HepG2 (cell line): ENCODE data around the gene ADAMTS2. TPM values are rescaled to one million over a fixed set of nuclear protein-coding genes. Genes with fewer than 3 reads are reported as not detected.
A peak's percentile ranks its signal among the peaks of the same experiment; 100 is the strongest.

Experiments used
- BORCS8-MEF2B ChIP-seq: sonication (generic); formaldehyde crosslinking; IDR thresholded peaks from 2 replicates; pipeline ENCODE4 v1.8.0; 2022; ENCODE audit warnings: mild to moderate bottlenecking, missing genetic modification reagents
- BRCA1 ChIP-seq: sonication (generic); formaldehyde crosslinking; IDR thresholded peaks from 2 replicates; pipeline ENCODE4 v1.4.0; 2020; ENCODE audit warnings: missing genetic modification reagents
- FOXO1 ChIP-seq: sonication (generic); formaldehyde crosslinking; IDR thresholded peaks from 2 replicates; pipeline ENCODE4 v1.4.0; 2020; ENCODE audit warnings: missing genetic modification reagents
- HNRNPL ChIP-seq: fragments of 200-400 bp; formaldehyde crosslinking; IDR thresholded peaks from 2 replicates; pipeline ENCODE4 v1.6.1; 2017; ENCODE audit warnings: mild to moderate bottlenecking, low read depth, low read length
- JARID2 ChIP-seq: sonication (generic); formaldehyde crosslinking; IDR thresholded peaks from 2 replicates; pipeline ENCODE4 v1.8.1; 2023; ENCODE audit warnings: missing genetic modification reagents, inconsistent platforms; ENCODE audit not compliant: insufficient replicate concordance
- KAT8 ChIP-seq: IDR thresholded peaks from 2 replicates; pipeline ENCODE4 v1.6.1; 2016; ENCODE audit warnings: missing genetic modification reagents, missing compliant biosample characterization
- KDM2A ChIP-seq: sonication (generic); formaldehyde crosslinking; IDR thresholded peaks from 2 replicates; pipeline ENCODE4 v1.4.0; 2020; ENCODE audit warnings: low read depth, missing genetic modification reagents, borderline replicate concordance
- NFKBIZ ChIP-seq: IDR thresholded peaks from 2 replicates; pipeline ENCODE4 v1.6.1; 2018; ENCODE audit warnings: missing genetic modification reagents, missing compliant biosample characterization
- NFYB ChIP-seq: sonication (generic); formaldehyde crosslinking; IDR thresholded peaks from 2 replicates; pipeline ENCODE4 v1.4.0; 2020; ENCODE audit warnings: missing genetic modification reagents
- NR2F2 ChIP-seq: IDR thresholded peaks from 2 replicates; pipeline ENCODE4 v1.6.1; 2012; ENCODE audit warnings: low read depth, inconsistent platforms, borderline replicate concordance
- ZEB1 ChIP-seq: IDR thresholded peaks from 2 replicates; pipeline ENCODE4 v1.6.1; 2012; ENCODE audit warnings: mild to moderate bottlenecking, low read depth, inconsistent platforms; ENCODE audit not compliant: insufficient replicate concordance
- ZNF331 ChIP-seq: sonication (generic); formaldehyde crosslinking; IDR thresholded peaks from 2 replicates; pipeline ENCODE4 v1.4.0; 2020; ENCODE audit warnings: missing genetic modification reagents
- polyA plus RNA-seq, 8 experiments: library from polyadenylated mRNA; depleted of rRNA in 3 of 8; stranded (reverse) in 7 of 8; unstranded in 1 of 8; fragments of >200 nt; fragmentation: Illumina TruSeq in 4 of 8; extraction: Trizol in 4 of 8; gene quantifications; 2 replicates each; pipeline versions ENCODE4 v1.2.1 to v1.2.3, GENCODE V29; 2011 to 2016; ENCODE audit warnings: low read depth in 4 of 8, missing spikeins in 1 of 8, mixed read lengths in 1 of 8; ENCODE audit not compliant: insufficient read depth in 1 of 8
- total RNA-seq, 5 experiments: library from RNA; depleted of rRNA; stranded (reverse); fragments of >200 nt; fragmentation: Illumina TruSeq; extraction: Trizol; gene quantifications; 2 replicates each; pipeline ENCODE4 v1.2.3, GENCODE V29; 2016; ENCODE audit warnings: low read depth in 1 of 5
- TF ChIP-seq, protein P1 (sequence below): sonication (generic); formaldehyde crosslinking; IDR thresholded peaks from 2 replicates; pipeline ENCODE4 v1.4.0; 2020; ENCODE audit warnings: mild to moderate bottlenecking, missing genetic modification reagents
- TF ChIP-seq, protein P2 (sequence below): sonication (generic); formaldehyde crosslinking; IDR thresholded peaks from 2 replicates; pipeline ENCODE4 v1.4.0; 2020; ENCODE audit warnings: missing genetic modification reagents
- TF ChIP-seq, protein P3 (sequence below): sonication (generic); formaldehyde crosslinking; IDR thresholded peaks from 2 replicates; pipeline ENCODE4 v1.5.0; 2020; ENCODE audit warnings: mild to moderate bottlenecking, missing genetic modification reagents, moderate library complexity
- TF ChIP-seq, protein P4 (sequence below): IDR thresholded peaks from 2 replicates; pipeline ENCODE4 v1.6.1; 2016; ENCODE audit warnings: missing compliant biosample characterization, missing genetic modification reagents, borderline replicate concordance

ADAMTS2 gene
- total and polyA plus RNA-seq, 2 of the 13 experiments (the other 11 are each of a cell fraction or from before 2014, with no cell fraction given), result 0.24 to 3.5 TPM

DNA sequence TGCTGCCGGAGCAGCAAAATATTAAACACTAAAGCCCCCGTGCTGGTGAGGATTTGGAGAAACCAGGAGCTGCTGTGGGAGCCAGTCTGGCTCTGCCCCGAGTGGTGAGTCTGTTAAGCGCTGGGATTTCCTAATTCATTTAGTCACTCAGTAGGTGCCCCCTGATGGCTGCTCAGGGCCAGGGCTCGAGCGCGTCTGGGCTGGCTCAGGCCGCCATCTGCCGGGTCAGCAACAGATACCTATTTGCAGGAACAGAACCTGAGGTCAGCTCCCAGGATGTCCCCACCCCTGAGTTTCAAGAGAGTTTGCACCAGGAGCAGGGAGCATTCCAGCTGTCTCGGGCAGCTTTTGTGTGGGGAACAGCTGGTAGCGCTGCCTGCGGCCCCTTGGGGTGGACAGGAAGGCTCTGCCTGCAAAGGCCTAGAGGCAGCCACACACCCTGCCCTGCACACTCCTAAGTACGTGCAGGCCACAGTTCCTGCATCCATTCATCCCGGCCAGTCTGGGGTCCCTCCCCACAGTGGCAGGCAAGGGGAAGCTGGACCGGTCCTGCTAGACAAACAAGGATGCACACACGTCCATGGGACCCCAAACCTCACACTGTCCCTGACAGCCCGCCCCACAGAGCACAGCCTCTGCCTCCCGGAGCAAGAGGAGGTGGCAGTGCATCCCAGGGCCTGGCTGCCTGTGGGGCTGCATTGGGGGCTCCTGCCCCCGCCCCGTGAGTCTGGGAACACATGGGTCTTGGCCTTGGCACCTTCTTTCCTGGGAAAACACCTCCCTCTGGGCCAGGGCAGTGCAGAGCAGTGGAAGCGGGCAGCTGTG lies 83.7 kb downstream of the ADAMTS2 start (continued):
- TF ChIP-seq FOXO1 (CRISPR knock-in tag) (0 out of 2 replicates have a peak, but pooled peaks have one; percentile 28), HNRNPL (no peak), NFYB (no peak), KAT8 (0 out of 2 replicates have a peak, but pooled peaks have one; percentile 39), NR2F2 (no peak), ZNF331 (no peak), BORCS8-MEF2B (CRISPR knock-in tag) (no peak), BRCA1 (CRISPR knock-in tag) (0 out of 2 replicates have a peak, but pooled peaks have one; percentile 30), NFKBIZ (CRISPR knock-in tag) (no peak), KDM2A (CRISPR knock-in tag) (peak; percentile 26; the same call in 1 of the 2 replicates), JARID2 (CRISPR knock-in tag) (no peak), ZEB1 (no peak)
- TF ChIP-seq, protein P1, sequence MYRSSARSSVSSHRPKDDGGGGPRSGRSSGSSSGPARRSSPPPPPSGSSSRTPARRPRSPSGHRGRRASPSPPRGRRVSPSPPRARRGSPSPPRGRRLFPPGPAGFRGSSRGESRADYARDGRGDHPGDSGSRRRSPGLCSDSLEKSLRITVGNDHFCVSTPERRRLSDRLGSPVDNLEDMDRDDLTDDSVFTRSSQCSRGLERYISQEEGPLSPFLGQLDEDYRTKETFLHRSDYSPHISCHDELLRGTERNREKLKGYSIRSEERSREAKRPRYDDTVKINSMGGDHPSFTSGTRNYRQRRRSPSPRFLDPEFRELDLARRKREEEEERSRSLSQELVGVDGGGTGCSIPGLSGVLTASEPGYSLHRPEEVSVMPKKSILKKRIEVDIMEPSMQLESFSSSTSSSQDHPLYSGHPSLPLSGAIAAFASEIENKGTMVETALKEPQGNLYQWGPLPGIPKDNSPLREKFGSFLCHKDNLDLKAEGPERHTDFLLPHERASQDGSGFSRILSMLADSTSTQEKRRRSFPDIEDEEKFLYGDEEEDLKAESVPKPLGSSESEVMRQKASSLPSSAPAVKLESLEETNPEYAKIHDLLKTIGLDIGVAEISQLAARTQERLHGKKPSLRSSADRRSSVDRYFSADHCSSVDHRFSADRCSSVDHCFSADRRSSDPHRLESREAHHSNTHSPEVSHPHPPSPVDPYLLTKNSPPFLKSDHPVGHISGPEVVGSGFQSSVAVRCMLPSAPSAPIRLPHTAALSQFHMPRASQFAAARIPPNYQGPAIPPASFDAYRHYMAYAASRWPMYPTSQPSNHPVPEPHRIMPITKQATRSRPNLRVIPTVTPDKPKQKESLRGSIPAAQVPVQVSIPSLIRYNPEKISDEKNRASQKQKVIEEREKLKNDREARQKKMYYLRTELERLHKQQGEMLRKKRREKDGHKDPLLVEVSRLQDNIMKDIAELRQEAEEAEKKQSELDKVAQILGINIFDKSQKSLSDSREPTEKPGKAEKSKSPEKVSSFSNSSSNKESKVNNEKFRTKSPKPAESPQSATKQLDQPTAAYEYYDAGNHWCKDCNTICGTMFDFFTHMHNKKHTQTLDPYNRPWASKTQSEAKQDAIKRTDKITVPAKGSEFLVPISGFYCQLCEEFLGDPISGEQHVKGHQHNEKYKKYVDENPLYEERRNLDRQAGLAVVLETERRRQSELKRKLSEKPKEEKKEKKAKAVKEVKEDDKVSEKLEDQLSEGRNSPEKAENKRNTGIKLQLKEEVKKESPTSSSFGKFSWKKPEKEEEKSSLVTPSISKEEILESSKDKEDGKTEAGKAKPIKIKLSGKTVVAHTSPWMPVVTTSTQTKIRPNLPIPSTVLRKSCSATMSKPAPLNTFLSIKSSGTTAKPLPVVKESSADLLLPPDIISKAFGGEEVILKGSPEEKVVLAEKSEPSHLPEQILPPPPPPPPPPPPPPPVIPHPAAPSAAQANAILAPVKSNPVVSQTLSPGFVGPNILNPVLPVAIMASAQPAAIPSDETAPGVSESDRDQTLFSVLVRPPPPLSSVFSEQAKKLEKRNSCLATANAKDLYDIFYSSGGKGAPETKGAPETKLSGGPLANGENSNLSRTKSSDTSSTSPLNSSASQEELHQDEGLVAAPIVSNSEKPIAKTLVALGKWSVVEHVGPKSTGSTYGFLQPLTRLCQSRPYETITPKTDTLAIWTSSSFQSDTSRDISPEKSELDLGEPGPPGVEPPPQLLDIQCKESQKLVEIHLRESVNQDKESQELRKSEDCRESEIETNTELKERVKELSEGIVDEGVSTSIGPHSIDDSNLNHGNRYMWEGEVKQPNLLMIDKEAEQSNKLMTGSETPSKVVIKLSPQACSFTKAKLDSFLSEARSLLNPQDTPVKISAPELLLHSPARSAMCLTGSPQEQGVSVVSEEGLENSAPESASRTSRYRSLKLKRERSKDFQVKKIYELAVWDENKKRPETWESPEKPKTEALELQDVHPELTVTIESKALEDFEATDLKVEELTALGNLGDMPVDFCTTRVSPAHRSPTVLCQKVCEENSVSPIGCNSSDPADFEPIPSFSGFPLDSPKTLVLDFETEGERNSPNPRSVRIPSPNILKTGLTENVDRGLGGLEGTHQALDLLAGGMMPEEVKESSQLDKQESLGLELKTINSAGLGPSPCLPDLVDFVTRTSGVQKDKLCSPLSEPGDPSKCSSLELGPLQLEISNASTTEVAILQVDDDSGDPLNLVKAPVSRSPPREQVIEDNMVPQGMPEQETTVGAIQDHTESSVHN (CRISPR knock-in tag), result no peak
- TF ChIP-seq, protein P2, sequence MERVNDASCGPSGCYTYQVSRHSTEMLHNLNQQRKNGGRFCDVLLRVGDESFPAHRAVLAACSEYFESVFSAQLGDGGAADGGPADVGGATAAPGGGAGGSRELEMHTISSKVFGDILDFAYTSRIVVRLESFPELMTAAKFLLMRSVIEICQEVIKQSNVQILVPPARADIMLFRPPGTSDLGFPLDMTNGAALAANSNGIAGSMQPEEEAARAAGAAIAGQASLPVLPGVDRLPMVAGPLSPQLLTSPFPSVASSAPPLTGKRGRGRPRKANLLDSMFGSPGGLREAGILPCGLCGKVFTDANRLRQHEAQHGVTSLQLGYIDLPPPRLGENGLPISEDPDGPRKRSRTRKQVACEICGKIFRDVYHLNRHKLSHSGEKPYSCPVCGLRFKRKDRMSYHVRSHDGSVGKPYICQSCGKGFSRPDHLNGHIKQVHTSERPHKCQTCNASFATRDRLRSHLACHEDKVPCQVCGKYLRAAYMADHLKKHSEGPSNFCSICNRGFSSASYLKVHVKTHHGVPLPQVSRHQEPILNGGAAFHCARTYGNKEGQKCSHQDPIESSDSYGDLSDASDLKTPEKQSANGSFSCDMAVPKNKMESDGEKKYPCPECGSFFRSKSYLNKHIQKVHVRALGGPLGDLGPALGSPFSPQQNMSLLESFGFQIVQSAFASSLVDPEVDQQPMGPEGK (CRISPR knock-in tag), result 0 out of 2 replicates have a peak, but pooled peaks have one; percentile 16
- TF ChIP-seq, protein P3, sequence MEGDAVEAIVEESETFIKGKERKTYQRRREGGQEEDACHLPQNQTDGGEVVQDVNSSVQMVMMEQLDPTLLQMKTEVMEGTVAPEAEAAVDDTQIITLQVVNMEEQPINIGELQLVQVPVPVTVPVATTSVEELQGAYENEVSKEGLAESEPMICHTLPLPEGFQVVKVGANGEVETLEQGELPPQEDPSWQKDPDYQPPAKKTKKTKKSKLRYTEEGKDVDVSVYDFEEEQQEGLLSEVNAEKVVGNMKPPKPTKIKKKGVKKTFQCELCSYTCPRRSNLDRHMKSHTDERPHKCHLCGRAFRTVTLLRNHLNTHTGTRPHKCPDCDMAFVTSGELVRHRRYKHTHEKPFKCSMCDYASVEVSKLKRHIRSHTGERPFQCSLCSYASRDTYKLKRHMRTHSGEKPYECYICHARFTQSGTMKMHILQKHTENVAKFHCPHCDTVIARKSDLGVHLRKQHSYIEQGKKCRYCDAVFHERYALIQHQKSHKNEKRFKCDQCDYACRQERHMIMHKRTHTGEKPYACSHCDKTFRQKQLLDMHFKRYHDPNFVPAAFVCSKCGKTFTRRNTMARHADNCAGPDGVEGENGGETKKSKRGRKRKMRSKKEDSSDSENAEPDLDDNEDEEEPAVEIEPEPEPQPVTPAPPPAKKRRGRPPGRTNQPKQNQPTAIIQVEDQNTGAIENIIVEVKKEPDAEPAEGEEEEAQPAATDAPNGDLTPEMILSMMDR (CRISPR knock-in tag), result peak; percentile 86
- TF ChIP-seq, protein P4, sequence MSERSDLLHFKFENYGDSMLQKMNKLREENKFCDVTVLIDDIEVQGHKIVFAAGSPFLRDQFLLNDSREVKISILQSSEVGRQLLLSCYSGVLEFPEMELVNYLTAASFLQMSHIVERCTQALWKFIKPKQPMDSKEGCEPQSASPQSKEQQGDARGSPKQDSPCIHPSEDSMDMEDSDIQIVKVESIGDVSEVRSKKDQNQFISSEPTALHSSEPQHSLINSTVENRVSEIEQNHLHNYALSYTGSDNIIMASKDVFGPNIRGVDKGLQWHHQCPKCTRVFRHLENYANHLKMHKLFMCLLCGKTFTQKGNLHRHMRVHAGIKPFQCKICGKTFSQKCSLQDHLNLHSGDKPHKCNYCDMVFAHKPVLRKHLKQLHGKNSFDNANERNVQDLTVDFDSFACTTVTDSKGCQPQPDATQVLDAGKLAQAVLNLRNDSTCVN (CRISPR knock-in tag), result no peak
